Fibroblast of mammary gland (primary cell): Measurements from ENCODE around the gene ARHGAP21.

Source experiments
- DNase-seq: peaks from one replicate; pipeline ENCODE4 v3.0.0-alpha.2; 2010; ENCODE audit warnings: low read depth
- H3K4me3 ChIP-seq: 2 replicates; pipeline ENCODE4 v1.5.1; 2011; ENCODE audit warnings: low read depth, mild to moderate bottlenecking, low read length, moderate library complexity; ENCODE audit not compliant: control insufficient read depth
- CTCF ChIP-seq: conservative IDR thresholded peaks from 2 replicates; pipeline ENCODE4 v1.5.1; 2011; ENCODE audit warnings: low read depth, low read length, inconsistent platforms; ENCODE audit not compliant: control insufficient read depth, insufficient read depth

ARHGAP21 gene

GRCh38 chr10:24597426-24597825 is 126.3 kb downstream of the ARHGAP21 start:
- no peak for DNase-seq
- TF ChIP-seq CTCF: no peak

GRCh38 chr10:24596217-24596930 is 127.3 kb downstream of the ARHGAP21 start:
- no peak overlapping the region for H3K4me3 ChIP-seq
- TF ChIP-seq CTCF: no peak
- DNase-seq: no peak

More at GRCh38 chr10:24597426-24597825, 126.3 kb downstream of the ARHGAP21 start:
- H3K4me3 ChIP-seq: no peak overlapping the region

GRCh38 chr10:24590697-24591457 is 132.8 kb downstream of the ARHGAP21 start:
- no peak for DNase-seq
- no peak overlapping the region for H3K4me3 ChIP-seq
- no peak for TF ChIP-seq CTCF

- DNase-seq: no peak
- no peak for TF ChIP-seq CTCF
- no peak overlapping the region for H3K4me3 ChIP-seq
Observed at GRCh38 chr10:24589265-24589664, 134.4 kb downstream of the ARHGAP21 start.

GRCh38 chr10:24579906-24580305 is 143.8 kb downstream of the ARHGAP21 start:
- DNase-seq: no peak
- TF ChIP-seq CTCF: no peak
- no peak overlapping the region for H3K4me3 ChIP-seq

GRCh38 chr10:24579448-24579847 is 144.2 kb downstream of the ARHGAP21 start:
- no peak overlapping the region for H3K4me3 ChIP-seq
- TF ChIP-seq CTCF: no peak
- DNase-seq: no peak
